ENCODE data around the gene IL10.

Gene IL10

DNA sequence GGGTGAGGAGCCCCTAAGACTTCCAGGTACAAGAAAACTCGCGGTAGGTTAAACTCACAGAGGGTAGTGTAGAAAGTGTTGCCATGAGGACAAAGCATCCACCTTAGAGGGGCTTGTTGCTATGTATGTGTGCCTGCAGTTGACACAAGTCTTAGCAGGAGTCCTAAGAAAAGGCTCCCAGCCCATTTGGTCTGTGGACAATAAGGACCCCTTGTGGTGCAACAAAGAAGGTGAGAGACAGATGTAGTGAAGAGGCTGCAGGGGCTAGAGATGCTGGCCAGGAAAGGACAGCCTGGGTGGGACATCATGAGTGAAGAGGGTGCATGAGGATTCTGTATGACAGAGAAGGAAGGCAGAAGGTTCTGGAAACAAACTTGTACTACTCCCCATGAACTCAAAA lies 36.3 kb upstream of the IL10 start:
- DNase-seq (ENCODE audit: low read depth): peak; percentile 39
- H3K4me3 ChIP-seq (ENCODE audit: low read length): no peak overlapping the region
- TF ChIP-seq, protein P1, sequence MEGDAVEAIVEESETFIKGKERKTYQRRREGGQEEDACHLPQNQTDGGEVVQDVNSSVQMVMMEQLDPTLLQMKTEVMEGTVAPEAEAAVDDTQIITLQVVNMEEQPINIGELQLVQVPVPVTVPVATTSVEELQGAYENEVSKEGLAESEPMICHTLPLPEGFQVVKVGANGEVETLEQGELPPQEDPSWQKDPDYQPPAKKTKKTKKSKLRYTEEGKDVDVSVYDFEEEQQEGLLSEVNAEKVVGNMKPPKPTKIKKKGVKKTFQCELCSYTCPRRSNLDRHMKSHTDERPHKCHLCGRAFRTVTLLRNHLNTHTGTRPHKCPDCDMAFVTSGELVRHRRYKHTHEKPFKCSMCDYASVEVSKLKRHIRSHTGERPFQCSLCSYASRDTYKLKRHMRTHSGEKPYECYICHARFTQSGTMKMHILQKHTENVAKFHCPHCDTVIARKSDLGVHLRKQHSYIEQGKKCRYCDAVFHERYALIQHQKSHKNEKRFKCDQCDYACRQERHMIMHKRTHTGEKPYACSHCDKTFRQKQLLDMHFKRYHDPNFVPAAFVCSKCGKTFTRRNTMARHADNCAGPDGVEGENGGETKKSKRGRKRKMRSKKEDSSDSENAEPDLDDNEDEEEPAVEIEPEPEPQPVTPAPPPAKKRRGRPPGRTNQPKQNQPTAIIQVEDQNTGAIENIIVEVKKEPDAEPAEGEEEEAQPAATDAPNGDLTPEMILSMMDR (conservative IDR thresholded peaks at IDR 0.05; ENCODE audit: low read length): peak; percentile 50

DNA sequence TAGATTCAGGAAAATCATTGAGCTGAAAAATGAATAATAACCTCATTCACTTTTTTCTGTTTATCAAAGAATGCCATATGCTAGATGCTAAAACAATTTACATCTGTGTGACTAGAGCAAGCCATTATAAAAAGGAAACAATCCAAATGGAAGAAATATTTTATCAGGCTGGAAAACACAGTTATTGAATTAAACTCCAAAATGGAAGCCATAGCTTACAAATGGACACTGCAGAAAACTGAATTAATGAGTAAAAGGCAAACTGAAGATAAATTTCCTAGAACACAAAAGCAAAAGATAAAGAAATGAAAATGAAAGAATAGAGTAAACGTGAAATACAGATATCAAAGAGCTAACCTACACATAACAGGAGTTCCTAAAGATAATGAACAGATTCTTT lies 33.1 kb upstream of the IL10 start:
- DNase-seq (ENCODE audit: low read depth): no peak
- H3K4me3 ChIP-seq (ENCODE audit: low read length): no peak overlapping the region
- TF ChIP-seq, protein P1 (conservative IDR thresholded peaks at IDR 0.05; ENCODE audit: low read length): no peak

DNA sequence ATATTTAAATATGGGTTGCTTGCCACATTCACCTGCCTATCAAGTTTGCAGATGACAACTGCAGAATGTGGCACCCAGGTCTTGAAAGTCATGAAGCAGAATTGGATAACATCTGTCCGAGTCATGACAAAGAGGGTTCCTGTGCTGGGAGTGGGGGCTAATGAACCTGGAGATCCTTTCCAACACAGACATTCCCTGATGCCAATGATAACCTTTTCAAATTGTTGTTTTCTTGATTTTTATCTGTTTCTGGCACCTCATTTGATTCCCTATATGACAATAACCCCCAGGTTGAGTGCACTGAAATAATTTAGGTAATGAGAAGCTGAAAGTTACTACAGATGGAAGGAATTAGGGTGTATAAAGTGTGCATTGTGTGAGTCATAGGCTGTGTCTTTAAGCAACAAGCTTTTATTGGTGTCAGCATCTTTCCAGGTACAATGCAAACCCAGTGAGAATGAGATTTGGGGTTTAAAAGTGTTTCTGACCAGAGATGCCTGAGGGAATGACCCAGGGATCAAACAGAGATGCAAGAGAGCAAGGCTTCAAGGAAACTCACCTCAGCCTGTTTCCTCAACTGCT lies 32.0 kb upstream of the IL10 start:
- no peak overlapping the region for H3K4me3 ChIP-seq (ENCODE audit: low read length)
- TF ChIP-seq, protein P1 (conservative IDR thresholded peaks at IDR 0.05; ENCODE audit: low read length): no peak
- DNase-seq (ENCODE audit: low read depth): no peak

DNA sequence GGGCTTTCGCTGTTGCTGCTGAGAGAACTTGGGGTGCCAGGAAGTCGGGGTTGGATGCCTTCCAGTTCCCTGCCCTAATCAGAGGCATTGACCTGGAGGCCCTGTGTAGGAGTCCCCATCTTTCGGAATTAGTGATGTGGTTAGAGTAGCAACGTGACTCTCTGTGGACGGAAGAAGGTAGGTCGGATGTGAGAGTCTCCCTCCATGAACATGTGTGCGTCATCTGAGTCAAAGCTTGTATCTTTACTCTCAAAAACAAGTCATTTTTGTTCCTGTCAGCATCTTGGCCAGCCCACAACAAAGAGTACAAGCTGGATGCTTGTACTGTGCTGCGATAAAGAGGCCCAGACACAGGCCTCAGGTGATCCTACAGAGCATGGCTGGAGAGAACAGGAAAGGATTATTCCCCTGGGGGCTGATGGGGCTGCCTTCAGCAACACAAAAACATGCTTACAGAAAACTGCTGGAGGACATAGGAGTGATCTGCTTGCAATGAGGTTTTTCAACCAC lies 31.0 kb upstream of the IL10 start:
- no peak for DNase-seq (ENCODE audit: low read depth)
- no peak overlapping the region for H3K4me3 ChIP-seq (ENCODE audit: low read length)
- TF ChIP-seq, protein P1 (conservative IDR thresholded peaks at IDR 0.05; ENCODE audit: low read length): no peak

DNA sequence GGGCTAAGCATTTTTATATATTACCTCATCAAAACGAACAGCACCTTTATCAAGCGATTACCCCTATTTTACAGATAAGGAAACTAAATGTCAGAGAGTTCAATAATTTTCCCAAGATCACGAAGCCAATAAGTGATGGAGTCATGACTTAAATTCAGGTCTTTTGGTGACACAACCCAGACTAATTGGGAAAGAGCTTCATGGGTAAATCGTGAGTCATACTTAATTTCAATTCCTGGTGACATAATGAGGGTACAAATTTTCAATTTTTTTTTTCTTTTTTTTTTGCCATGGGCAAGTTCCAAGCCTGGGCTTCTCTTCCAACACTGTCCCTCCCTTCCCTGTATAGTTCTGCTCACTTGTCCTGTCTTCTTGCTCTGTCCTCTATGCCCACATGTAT lies 30.1 kb upstream of the IL10 start:
- DNase-seq (ENCODE audit: low read depth): peak; percentile 39
- TF ChIP-seq, protein P1 (conservative IDR thresholded peaks at IDR 0.05; ENCODE audit: low read length): no peak
- H3K4me3 ChIP-seq (ENCODE audit: low read length): no peak overlapping the region

DNA sequence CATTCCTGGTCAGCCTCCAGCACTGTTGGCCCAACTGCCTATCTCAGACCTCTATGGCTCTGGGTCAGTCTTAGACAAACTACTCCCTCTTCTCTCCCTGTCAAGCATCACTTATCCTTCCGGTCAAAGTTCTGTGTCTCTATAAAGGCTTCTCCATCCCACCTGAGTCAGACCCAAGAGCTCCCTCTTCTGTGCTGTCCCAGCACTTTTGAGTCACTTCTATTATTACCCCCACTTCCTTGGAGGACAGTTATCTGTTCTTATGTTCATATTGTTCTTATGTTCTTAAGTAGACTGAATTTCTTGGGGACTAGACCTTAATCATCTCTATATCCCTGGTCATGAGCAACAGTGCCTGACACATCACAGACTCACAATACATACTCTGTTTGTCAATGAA lies 29.2 kb upstream of the IL10 start:
- TF ChIP-seq, protein P1 (conservative IDR thresholded peaks at IDR 0.05; ENCODE audit: low read length): no peak
- DNase-seq (ENCODE audit: low read depth): no peak
- no peak overlapping the region for H3K4me3 ChIP-seq (ENCODE audit: low read length)

DNA sequence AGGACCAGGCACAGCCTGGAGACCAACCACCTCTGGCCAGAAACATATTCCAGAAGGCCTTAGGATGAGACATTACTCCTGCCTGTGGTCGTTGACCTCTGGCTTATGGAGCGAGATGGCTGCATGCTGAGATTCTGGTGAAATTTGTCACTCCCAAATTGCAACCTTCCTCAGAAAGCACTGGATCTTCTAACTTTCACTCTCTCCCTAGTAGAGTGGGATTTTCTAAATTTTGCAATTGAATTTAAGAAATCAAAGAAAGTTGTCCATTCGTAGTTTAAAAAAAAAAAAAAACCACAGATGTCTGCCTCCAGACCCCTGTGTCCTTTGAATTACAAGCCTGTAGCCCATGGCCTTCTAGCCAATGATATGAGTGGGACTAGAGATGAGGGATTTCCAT lies 28.6 kb upstream of the IL10 start:
- TF ChIP-seq, protein P1 (conservative IDR thresholded peaks at IDR 0.05; ENCODE audit: low read length): no peak
- H3K4me3 ChIP-seq (ENCODE audit: low read length): no peak overlapping the region
- DNase-seq (ENCODE audit: low read depth): no peak
